CD14-positive monocyte (primary cell): Measurements from ENCODE around the gene GABARAP. TPM values are rescaled to one million over a fixed set of nuclear protein-coding genes. Genes with fewer than 3 reads are reported as not detected.

Experiments
- DNase-seq, 3 donors: peaks; one replicate each; pipeline ENCODE4 v3.0.0-alpha.2; 2011 to 2022
- H2AFZ ChIP-seq: 2 replicates; pipeline ENCODE4 v1.6.0; 2012; ENCODE audit warnings: mild to moderate bottlenecking, low read depth, low read length, inconsistent platforms; ENCODE audit not compliant: insufficient read depth, poor library complexity, severe bottlenecking
- H3K27ac ChIP-seq, 2 donors: 1 replicate in 1 of 2; 2 replicates in 1 of 2; pipeline ENCODE4 v1.5.1; 2012 to 2013; ENCODE audit warnings: low read length in 2 of 2, control low read depth in 1 of 2, inconsistent platforms in 1 of 2, low read depth in 1 of 2, mild to moderate bottlenecking in 1 of 2
- H3K27me3 ChIP-seq, 2 donors: one replicate each; pipeline versions ENCODE4 v1.6.0 to v1.6.1; 2011 to 2013; ENCODE audit warnings: low read length in 2 of 2; ENCODE audit not compliant: control insufficient read depth in 2 of 2, insufficient read depth in 2 of 2
- H3K36me3 ChIP-seq, 2 donors: replicated peaks in 1 of 2; 1 replicate in 1 of 2; 2 replicates in 1 of 2; pipeline versions ENCODE4 v1.5.1 to v1.6.1; 2012 to 2013; ENCODE audit warnings: low read length in 2 of 2, control low read depth in 1 of 2, inconsistent platforms in 1 of 2, mild to moderate bottlenecking in 1 of 2; ENCODE audit not compliant: insufficient read depth in 2 of 2, control insufficient read depth in 1 of 2
- H3K4me1 ChIP-seq, 2 donors: 1 replicate in 1 of 2; 2 replicates in 1 of 2; pipeline versions ENCODE4 v1.5.1 to v1.6.1; 2012 to 2013; ENCODE audit warnings: low read length in 2 of 2, control low read depth in 1 of 2, inconsistent platforms in 1 of 2, mild to moderate bottlenecking in 1 of 2, moderate library complexity in 1 of 2; ENCODE audit not compliant: insufficient read depth in 2 of 2, control insufficient read depth in 1 of 2
- H3K4me2 ChIP-seq: replicated peaks from 2 replicates; pipeline ENCODE3; 2012; ENCODE audit warnings: low read length, moderate library complexity, mild to moderate bottlenecking; ENCODE audit not compliant: poor library complexity, severe bottlenecking; ENCODE audit errors: extremely low read depth
- H3K4me3 ChIP-seq, 3 experiments: fragments of 200-600 bp in 1 of 3; sonication (generic) in 1 of 3; replicated peaks in 1 of 3; 1 replicate in 2 of 3; 2 replicates in 1 of 3; pipeline ENCODE4 v1.5.1; 2011 to 2013; ENCODE audit warnings: low read length in 3 of 3, mild to moderate bottlenecking in 3 of 3, control low read depth in 2 of 3, low read depth in 2 of 3, inconsistent platforms in 1 of 3, moderate library complexity in 1 of 3
- H3K79me2 ChIP-seq: 2 replicates; pipeline ENCODE4 v1.6.0; 2012; ENCODE audit warnings: mild to moderate bottlenecking, control low read depth, inconsistent platforms, low read length, moderate library complexity; ENCODE audit not compliant: insufficient read depth
- H3K9ac ChIP-seq: 2 replicates; pipeline ENCODE4 v1.6.0; 2017; ENCODE audit warnings: low read length, mild to moderate bottlenecking; ENCODE audit not compliant: insufficient read depth, poor library complexity, severe bottlenecking
- H3K9me3 ChIP-seq, 2 donors: replicated peaks in 1 of 2; 1 replicate in 1 of 2; 2 replicates in 1 of 2; pipeline versions ENCODE4 v1.5.1 to v1.6.1; 2012 to 2013; ENCODE audit warnings: low read length in 2 of 2, control low read depth in 1 of 2; ENCODE audit not compliant: control insufficient read depth in 1 of 2, insufficient read depth in 1 of 2
- H4K20me1 ChIP-seq: 2 replicates; pipeline ENCODE4 v1.6.0; 2012; ENCODE audit warnings: mild to moderate bottlenecking, low read length, control low read depth, moderate library complexity; ENCODE audit not compliant: insufficient read depth
- H3K27ac Mint-ChIP-seq, 7 donors: one replicate each; pipeline ENCODE4 v1.8.0; 2020; ENCODE audit warnings: mild to moderate bottlenecking in 7 of 7, mixed read lengths in 7 of 7, moderate library complexity in 6 of 7, inconsistent platforms in 2 of 7
- H3K27me3 Mint-ChIP-seq, 3 donors: one replicate each; pipeline ENCODE4 v1.8.0; 2021 to 2022; ENCODE audit warnings: low read depth in 3 of 3, mild to moderate bottlenecking in 3 of 3, mixed read lengths in 3 of 3, moderate library complexity in 3 of 3, inconsistent platforms in 1 of 3
- H3K36me3 Mint-ChIP-seq, 2 donors: one replicate each; pipeline ENCODE4 v1.8.0; 2020; ENCODE audit warnings: mixed read lengths in 2 of 2, inconsistent platforms in 1 of 2, mild to moderate bottlenecking in 1 of 2
- H3K4me1 Mint-ChIP-seq: one replicate; pipeline ENCODE4 v1.8.0; 2020; ENCODE audit warnings: mild to moderate bottlenecking, mixed read lengths
- H3K4me3 Mint-ChIP-seq, 2 donors: one replicate each; pipeline ENCODE4 v1.8.0; 2020; ENCODE audit warnings: mild to moderate bottlenecking in 2 of 2, mixed read lengths in 2 of 2, moderate library complexity in 1 of 2
- H3K9me3 Mint-ChIP-seq, 7 donors: one replicate each; pipeline ENCODE4 v1.8.0; 2020 to 2022; ENCODE audit warnings: mixed read lengths in 7 of 7, mild to moderate bottlenecking in 6 of 7, moderate library complexity in 6 of 7, inconsistent platforms in 2 of 7
- WGBS: methylation state at CpG from one replicate; pipeline ENCODE4 v1.1.5; 2013; ENCODE audit warnings: missing lambda C conversion rate; ENCODE audit not compliant: insufficient coverage; 5-methylcytosine and 5-hydroxymethylcytosine counted together
- intact Hi-C, 2 donors: fragments of 100-400 bp; cut with micrococcal nuclease; formaldehyde crosslinking; loops; one replicate each; pipeline versions ENCODE4 v1.15.0 to v1.15.1; 2023
- polyA plus RNA-seq, 3 donors: library from polyadenylated mRNA; depleted of rRNA in 1 of 3; unstranded in 2 of 3; stranded (reverse) in 1 of 3; fragments of 300-500 nt in 2 of 3; fragments of >200 nt in 1 of 3; fragmentation: Illumina TruSeq in 2 of 3; gene quantifications; 1 replicate in 2 of 3; 2 replicates in 1 of 3; pipeline ENCODE4 v1.2.3, GENCODE V29; 2012 to 2021
- TF ChIP-seq, protein P1 (sequence below): fragments of 200-600 bp; IDR thresholded peaks from one replicate; pipeline ENCODE4 v1.8.0; 2022; ENCODE audit warnings: antibody characterized with exemption, mild to moderate bottlenecking

The GABARAP gene
- polyA plus RNA-seq, 3 donors = 1,029 to 2,937 (median 2,814) TPM

DNA sequence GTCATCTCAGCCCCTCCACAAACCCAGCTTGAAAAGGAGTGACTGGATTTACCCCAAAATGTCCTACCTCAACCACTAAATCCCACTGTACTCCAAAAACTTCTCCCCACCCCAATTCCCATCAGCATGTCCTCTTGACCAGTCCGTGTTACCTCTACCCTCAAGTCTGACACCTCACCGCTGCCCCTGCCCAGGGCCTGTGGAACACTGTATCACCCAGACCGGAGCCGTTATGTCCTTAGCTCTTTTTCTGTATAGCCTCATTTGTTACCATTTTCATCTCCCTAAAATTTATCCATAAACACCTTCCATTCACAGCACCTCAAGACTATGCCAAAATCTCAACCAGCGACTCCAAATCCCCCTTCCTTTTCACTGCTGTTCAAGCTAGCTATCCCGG is 5.4 kb downstream of the GABARAP start:
- H3K4me1 Mint-ChIP-seq = peaks cover 68% of the 10 kb centered on the region
- Histone ChIP-seq H3K4me2 (peak overlapping the region; percentile 100), H3K4me3 (peak overlapping the region in 1 of 3 experiments; percentile 100), H3K27me3 (no peaks in the 10 kb centered on the region), H3K79me2 (peaks cover 77% of the 10 kb centered on the region), H3K4me1 (peaks cover 67 to 76% of the 10 kb centered on the region in 2 donors), H4K20me1 (peaks cover 45% of the 10 kb centered on the region), H3K9me3 (no peaks in the 10 kb centered on the region), H3K27ac (no peak overlapping the region), H3K36me3 (peaks cover 21 to 26% of the 10 kb centered on the region in 2 donors), H3K9ac (no peak overlapping the region), H2AFZ (no peak overlapping the region)
- 92% methylated on average over 6 of the region's 6 CpGs for WGBS
- H3K36me3 Mint-ChIP-seq = peaks cover 36 to 45% of the 10 kb centered on the region in 2 donors
- H3K4me3 Mint-ChIP-seq = peak overlapping the region in 1 of 2 donors; percentile 98
- TF ChIP-seq, protein P1, sequence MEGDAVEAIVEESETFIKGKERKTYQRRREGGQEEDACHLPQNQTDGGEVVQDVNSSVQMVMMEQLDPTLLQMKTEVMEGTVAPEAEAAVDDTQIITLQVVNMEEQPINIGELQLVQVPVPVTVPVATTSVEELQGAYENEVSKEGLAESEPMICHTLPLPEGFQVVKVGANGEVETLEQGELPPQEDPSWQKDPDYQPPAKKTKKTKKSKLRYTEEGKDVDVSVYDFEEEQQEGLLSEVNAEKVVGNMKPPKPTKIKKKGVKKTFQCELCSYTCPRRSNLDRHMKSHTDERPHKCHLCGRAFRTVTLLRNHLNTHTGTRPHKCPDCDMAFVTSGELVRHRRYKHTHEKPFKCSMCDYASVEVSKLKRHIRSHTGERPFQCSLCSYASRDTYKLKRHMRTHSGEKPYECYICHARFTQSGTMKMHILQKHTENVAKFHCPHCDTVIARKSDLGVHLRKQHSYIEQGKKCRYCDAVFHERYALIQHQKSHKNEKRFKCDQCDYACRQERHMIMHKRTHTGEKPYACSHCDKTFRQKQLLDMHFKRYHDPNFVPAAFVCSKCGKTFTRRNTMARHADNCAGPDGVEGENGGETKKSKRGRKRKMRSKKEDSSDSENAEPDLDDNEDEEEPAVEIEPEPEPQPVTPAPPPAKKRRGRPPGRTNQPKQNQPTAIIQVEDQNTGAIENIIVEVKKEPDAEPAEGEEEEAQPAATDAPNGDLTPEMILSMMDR = no peak
- H3K27me3 Mint-ChIP-seq = peaks cover 0 to 5% (median 0%) of the 10 kb centered on the region in 3 donors
- peak overlapping the region in 5 of 7 donors; percentile 28 to 84 (median 63) for H3K27ac Mint-ChIP-seq
- DNase-seq = no peak
- peaks cover 0 to 1% (median 0%) of the 10 kb centered on the region in 7 donors for H3K9me3 Mint-ChIP-seq
- intact Hi-C loops = loop anchor here (2.0 to 10.0 kb wide), 3 partner anchors 16 to 248 kb away; partner anchors contain the start of genes EIF5A (in 2 of the 2), POLR2A (in 1 of the 2) and SLC35G6 (in 1 of the 2)

DNA sequence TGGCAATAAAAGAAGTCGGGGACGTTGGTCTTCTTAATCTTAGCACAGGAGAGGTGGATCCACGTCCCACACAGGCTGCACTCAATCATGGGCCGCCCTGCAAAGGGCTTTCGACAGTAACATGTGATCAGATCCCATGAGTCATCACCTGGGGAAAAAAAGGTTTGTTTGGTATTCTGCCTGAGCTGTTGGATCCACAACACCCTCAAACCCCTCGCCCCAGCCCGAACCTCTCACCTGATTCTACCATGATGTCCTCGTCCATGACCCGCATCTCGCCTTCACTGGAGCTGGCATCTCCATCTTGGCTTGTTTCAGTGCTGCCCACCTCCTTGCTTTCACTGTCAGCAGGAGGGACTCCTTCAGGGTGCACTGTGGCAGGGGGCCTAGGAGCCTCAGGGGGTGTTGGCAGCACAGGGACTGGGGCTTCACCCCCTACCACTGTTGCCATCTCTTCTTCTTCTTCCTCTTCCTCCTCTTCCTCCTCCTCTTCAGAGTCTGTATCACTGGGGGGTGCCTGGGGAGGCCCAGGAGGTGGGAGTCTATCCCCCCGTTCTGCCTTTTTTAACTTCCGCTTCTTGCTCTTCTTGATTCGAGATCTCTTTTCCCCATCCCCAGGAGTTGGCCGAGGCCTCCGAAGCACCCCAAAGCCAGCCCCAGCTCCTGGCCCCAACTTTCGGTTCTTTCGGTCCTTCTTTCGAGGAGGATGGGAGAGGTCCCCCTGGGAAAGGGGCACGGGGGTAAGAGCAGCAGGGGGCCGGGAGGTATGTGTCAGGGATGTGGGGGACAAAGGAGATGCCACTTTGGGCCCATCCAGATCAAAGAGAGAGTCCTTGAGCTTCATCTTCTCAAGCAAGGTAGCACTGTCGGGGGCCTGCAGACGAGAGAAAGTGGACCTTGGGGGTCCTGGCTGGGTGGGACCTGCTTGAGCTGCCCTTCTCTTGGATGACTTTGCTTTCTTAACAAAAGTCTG is 6.3 kb downstream of the GABARAP start:
- H3K36me3 ChIP-seq = peaks cover 21 to 26% of the 10 kb centered on the region in 2 donors
- TF ChIP-seq, protein P1 = no peak
- peaks cover 65% of the 10 kb centered on the region for H3K4me1 Mint-ChIP-seq
- peaks cover 45% of the 10 kb centered on the region for H4K20me1 ChIP-seq
- H3K27me3 Mint-ChIP-seq = peaks cover 0 to 5% (median 0%) of the 10 kb centered on the region in 3 donors
- 86% methylated on average over 14 of the region's 22 CpGs for WGBS
- H3K27ac Mint-ChIP-seq = peak overlapping the region; percentile 28 to 92 (median 85)
- no peak overlapping the region for H3K9ac ChIP-seq
- H3K4me1 ChIP-seq = peaks cover 64 to 74% of the 10 kb centered on the region in 2 donors
- peaks cover 31 to 37% of the 10 kb centered on the region in 2 donors for H3K36me3 Mint-ChIP-seq
- no peak overlapping the region for H2AFZ ChIP-seq
- no peaks in the 10 kb centered on the region for H3K9me3 ChIP-seq
- H3K4me3 Mint-ChIP-seq = peak overlapping the region in 1 of 2 donors; percentile 90
- H3K27me3 ChIP-seq = no peaks in the 10 kb centered on the region
- peak in 1 of 3 donors; percentile 44 for DNase-seq
- H3K79me2 ChIP-seq = peaks cover 77% of the 10 kb centered on the region
- intact Hi-C loops = loop anchor here (2.0 to 10.0 kb wide), 4 partner anchors 15 to 249 kb away; partner anchors contain the start of genes EIF5A (in 2 of the 2), POLR2A (in 1 of the 2) and SLC35G6 (in 1 of the 2)
- peak overlapping the region; percentile 32 to 76 for H3K27ac ChIP-seq
- H3K4me3 ChIP-seq = peak overlapping the region in 1 of 3 experiments; percentile 90
- H3K4me2 ChIP-seq = no peak overlapping the region
- H3K9me3 Mint-ChIP-seq = peaks cover 0 to 1% (median 0%) of the 10 kb centered on the region in 7 donors
